NCI-H2107 (cell line): Measurements from ENCODE around the gene EHMT2.

Experiments used
- DNase-seq: peaks from one replicate; lab custom pipeline; 2025; lab: John Stamatoyannopoulos, UW

The EHMT2 gene

DNA sequence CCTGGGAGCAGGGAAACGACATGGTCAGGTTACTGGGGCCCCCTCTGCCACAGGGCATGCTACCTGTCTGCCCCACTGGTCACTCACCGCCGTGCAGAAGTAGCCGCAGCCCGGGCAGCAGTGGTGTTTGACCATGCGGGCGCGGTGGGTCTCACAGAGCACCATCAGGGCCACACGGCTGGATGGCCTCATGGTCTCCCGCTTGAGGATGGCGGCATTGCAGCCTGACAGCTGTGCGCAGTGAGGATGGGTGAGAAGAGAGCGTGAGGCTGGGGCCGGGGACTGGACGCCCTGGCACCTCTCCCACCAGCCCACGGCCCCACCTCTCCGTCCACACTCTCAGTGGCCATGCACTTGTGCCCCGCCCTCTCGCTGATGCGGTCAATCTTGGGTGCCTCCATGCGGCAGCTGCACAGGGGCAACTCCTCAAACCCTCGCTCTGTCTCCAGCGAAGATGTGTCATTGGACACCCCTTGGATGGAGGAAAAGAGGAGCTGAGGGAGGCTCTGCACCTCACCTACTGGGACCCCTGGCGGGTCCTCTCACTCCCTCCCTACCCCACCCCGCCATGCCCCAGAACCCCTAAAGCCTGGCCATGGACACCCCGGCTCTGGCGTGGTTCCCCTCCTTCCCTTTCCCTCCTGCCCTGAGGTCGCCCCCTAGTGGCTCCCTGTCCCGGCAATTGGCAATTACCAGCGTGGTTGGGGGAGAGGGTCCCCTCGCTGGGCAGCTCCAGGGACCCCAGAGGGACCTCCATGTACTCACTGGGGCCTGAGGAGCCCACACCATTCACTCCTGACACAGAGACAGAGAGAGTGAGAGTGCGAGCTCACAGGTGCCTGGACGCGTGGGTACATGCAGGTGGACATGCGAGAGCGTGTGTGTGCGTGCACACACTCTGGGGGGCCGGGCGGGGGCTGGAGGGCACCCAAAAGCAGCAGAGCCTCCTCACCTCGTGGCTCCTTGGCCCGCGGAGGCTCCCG is 8.9 kb downstream of the EHMT2 start:
- DNase-seq, result no peak

DNA sequence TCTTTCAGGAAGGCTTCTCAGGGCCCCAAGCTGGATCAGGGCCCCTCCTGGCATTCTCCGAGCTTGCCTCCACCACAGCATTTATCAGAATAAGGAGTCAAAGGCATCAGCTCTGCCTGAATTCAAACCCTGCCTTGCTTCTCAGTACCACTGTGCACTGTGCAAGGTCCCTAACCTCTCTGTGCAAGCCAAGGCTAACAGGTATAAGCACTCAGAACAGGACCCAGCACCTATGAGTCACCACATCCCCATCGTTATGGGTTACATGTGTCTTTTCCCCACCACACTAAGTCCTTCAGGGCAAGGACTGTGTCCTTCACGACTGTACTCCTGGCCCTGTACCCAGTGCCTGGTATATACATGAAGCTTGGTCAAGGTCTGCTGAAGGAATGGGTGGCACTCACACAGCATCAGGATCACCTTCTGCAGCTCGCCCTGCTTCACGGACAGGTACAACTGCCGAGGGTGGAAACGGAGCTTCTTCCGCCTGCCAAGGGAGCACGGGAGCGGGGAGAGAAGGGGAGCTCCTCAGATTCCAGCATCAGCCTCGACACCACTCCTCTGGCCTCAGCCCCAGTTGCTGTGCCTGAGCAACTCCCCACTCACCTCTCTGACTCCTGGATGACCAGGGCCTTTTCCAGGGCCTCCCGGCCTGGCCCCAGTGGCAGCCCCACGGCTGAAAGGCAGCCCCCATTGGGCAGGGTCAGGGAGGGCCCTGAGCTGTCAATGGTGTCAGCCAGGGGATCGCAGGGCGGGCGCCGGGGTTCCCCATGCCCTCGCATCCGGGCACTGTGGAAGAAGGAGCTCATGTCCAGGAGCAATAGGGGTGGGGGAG is 10.1 kb downstream of the EHMT2 start:
- DNase-seq, result no peak

DNA sequence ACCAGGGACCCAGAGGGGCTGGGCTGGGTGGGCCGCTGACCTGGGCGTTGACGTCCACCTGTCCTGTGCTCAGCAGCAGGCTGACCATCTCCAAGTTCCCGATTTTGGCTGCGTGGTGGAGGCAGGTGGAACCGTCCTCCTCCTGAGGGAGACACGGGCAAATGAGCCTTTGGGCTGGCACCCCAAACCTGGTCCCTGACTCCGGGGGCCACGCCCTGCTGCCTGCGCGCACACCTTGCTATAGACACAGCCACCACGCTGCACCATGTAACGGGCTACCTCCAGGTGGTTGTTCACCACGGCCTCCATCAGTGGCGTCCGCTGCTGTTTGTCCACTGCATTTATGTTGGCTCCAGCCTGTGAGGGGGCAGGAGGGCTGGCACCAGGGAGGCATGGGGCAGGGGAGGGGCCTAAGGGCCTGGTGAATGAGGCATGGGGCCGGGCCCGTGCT is 10.9 kb downstream of the EHMT2 start:
- no peak for DNase-seq

DNA sequence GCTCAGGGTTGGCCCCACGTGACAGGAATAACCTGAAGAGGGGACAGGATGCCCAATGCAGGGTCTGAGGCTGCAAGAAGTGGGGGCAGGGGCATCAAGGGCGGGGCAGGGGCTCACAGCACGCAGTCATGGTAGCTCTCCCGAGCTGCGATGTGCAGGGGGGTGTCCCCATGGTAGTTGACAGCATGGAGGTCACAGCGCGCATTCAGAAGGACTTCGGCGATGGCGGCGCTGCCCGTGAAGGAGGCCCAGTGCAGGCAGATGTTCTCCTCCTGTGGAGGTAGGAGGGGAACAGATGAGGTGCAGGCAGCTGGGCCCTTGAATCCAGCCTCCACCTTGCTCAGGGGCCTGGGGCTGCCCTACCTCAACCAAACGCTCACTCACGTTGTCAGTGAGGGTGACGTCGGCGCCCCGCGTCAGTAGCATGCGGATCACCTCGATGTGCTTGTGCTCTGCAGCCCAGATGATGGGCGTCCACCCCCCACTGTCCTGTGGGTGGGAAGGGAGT is 12.9 kb downstream of the EHMT2 start:
- no peak for DNase-seq

DNA sequence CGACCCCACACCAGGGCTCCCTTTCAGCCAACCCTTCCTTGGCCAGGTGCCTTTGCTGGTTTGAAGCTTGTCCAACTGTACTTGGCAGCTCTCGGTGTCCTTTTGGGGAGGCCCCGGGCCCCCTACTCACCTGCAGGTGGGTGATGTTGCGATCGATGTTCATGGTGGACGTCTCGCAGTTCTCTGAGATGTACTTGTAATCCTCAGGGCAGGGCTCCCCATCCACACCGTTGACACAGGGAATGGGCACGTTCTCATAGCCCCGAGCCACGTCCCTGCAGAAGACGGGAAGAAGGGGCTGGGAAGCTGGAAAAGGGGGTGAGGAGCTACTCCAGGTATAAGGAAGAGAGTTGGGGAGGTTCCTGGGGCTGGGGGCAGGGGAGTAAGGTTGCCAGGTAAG is 13.8 kb downstream of the EHMT2 start:
- DNase-seq, result no peak

DNA sequence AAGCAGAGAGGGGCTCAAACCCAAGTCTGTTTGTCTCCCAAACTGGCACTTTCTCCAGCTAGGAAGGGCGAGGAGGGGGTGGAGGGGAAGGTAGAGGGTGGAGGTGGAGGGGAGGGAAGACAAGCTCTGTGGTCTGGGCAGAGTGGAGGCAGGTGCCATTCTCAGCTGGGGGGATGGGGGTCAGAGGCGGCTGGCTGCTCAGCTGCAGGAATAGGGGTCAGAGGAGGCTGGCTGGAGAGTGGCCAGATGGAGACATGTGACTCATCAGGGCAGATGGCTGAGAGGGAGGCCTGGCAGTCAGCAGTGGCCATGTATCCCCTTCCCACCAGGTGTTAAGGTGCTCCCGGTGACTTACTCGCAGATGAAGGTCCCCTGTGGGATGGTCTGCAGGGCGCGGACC is 15.2 kb downstream of the EHMT2 start:
- no peak for DNase-seq

DNA sequence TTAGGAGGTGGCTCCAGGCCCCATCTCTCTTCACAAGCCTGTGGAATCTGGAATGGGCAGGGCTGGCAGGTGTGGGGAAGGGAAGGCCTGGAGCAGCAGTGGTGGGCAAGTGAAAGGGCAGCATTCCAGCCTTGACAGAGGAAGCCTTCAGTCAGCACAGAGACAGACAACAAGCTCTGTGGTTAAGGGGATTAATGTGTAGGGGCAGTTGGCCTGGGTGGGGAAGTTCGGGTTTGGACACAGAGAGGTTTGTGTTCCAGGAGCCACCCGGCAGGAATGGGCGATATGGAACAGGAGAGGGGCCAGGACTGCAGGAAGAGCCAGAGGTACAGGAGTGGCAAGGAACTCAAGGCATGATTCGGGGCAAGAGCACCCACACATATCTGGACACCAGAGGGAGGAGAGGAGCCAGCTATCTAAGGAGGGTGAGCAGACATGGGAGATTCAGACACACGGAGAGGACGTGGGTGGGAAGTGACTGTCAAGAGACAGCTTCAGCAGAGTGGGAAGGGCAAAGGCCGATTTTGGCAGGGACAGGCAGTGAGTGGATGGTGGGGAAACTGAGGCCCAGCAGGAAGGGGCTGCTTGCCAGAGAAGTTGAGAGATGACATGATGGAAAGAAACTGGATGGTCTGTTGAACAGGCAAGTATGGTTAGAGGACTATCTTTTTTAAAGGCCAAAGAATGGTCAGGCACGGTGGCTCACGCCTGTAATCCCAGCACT is 16.2 kb downstream of the EHMT2 start:
- DNase-seq, result no peak

DNA sequence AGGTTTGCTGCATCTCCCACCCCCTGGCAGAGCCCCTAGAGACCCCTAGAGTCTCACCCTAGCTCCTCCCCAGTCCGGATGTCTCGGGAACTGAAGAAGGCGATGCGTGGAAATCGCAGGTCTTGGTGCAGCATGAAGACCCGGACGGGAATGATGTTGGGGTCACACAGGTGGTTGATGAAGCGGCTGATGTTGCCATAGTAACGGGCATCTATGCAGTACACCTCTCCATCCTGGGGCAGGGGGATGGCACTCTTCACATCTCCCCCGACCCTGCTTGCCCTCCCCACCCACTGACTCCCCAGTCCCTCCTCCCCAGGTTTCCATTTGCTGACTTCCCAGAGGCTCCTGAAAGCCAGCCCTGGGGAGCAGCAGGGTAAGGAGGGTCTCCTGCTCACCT is 16.9 kb downstream of the EHMT2 start:
- no peak for DNase-seq

DNA sequence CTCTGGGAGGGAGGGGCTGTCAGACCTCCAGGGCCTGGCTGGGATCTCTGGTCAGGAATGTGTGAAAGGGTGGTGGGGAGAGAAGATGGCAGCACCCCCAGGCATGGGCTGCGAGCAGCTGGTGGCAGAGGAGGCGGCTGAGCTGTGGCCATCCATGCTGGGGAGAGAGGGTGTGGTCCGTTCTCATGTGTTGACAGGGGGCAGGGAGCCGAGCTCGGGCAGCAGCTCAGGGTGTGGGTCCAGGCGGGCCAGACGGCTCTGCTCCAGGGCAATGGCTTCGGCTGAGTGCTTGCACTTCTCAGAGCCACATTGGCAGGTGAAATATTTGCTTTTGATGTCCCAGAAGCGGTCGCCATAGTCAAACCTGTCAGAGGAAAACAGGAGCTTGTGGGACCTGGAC is 17.6 kb downstream of the EHMT2 start:
- DNase-seq, result no peak

DNA sequence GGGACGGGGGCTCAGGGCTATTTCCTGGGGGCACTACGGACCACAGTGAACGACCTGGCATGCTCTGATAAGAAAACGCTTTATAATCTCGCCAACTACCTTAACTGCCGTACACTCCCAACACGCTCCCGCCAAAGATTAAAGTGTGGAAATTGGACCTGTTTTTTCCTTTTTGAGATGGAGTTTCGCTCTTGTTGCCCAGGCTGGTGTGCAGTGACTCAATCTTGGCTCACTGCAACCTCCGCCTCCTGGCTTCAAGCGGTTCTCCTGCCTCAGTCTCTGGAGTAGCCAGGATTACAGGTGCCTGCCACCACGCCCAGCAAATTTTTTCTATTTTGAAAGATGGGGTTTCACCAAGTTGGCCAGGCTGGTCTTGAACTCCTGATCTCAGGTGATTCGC is 18.4 kb downstream of the EHMT2 start:
- DNase-seq, result no peak

DNA sequence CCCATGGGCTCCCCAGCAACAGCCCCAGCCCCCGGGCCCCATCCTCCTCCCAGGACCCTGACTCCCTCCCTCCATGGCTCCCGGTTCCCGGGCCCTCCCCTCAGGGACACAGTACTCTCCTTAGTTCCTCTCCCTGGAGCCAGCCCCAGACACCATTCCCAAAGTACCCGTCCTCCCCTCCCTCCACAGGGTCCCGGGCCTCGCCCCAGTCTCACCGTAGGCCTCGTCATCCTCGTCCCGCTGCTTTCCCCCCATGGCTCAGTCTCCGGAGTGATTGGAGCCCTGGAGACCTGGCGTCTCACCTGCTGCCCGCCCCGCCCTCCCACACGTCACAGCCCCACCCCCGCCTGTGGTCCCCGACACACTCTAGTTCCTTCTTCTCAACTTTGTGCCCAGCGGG is 18.8 kb downstream of the EHMT2 start, which contains the start of gene SLC44A4:
Gene SLC44A4, minus strand, starts transcription at position 272 of the 400 bp plus-strand sequence. Its CDS starts 17 bp downstream, at position 255.
- DNase-seq, result no peak

DNA sequence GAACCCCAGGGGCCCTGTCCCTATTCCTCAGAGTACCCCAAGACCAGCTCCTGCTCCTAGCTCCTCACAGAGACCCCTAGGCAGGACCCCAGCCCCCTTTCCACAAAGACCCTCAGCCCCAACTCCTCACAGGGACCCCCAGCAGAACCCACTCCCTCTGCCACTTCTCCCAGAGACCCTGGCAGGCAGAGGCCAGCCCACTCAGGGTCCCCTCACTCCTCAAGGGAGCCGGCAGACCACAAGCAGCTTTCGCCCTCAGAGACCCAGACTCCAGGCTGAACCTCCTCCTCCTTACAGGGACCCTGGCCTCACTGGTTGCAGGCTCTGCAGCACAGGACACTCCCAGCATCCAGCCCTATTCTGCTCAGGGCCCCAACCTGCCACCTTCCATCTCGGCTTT is 19.3 kb downstream of the EHMT2 start:
- DNase-seq, result no peak

DNA sequence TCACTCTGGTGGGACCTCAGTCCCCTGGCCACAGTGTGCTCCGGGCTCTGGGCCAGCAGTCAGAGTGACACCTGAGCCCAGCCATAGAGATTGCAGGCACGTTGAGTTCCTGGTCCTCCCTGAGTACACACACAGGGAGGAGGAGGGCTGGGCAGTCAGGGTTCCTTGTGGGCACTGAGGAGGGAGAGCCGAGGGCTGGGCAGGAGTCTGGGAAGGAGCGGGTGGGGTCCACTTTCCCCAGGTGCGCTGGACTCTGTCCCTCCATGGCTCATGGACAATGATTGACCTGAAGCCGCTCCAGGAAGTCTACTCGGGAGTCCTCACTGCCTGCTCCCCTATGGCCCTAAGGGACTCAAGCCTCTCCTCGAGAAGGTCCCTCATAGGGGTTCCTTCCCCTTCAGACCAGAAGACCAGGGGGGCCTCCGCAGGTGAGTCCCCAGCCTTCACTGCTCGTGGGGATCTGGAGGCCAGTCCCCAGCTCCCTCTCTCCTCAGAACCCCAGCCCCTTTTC is 19.8 kb downstream of the EHMT2 start:
- no peak for DNase-seq

DNA sequence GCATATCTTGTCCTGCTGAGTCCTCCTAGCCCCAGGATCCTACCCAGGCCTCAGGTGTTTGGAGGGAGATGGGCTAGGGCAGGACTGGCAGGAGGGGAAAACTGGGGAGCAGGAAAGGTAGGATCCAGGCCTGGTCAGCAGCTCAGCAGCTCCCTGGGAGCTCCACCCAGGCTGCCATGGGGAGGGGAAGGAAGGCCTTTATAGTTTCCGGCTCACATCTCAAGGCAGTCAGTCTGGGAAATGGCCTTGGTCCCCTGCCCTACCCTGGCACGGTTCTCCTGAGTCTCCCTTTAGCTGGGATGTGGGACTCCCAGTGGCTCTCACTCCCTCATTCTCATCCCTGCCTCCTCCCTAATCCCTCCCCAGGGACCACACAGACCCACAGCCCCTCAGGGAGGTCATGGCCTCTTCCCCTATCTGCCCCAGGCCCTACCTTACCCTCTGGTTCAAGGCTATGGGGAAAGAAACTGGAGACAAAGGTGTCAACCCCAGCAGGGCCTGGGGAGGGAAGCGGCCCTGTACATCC is 20.3 kb downstream of the EHMT2 start:
- no peak for DNase-seq

DNA sequence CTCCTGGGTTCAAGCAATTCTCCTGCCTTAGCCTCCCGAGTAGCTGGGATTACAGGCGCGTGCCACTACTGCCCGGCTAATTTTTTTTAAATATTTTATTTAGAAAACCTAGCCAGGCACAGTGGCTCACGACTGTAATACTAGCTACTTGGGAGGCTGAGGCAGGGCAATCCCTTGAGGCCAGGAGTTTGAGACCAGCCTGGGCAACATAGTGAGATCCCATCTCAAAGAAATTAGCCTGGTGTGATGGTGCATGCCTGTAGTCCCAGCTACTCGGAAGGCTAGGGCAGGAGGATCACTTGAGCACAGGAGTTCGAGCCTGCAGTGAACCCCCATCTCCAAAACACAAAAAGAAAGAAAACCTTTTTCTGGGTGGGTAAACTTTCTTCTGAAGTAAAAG is 21.1 kb downstream of the EHMT2 start:
- no peak for DNase-seq

DNA sequence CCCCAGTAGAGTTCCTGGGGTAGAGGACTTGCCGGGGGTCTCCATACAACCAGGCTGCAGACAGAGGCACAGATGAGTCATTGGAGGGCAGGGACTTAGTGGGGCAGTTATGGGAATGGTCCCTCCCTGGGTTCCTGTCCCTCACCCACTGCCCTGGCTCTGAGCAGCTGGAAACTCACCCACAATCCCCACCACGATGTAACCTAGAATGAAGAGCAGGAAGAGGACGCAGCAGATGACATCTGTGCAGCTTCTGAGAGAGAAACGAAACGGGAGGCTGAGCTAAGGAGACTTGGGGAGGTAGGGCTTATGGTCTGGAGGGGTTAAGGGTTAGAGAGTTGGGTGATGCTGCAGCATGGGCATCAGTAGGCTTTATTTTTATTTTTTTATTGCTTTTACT is 21.6 kb downstream of the EHMT2 start:
- DNase-seq, result no peak

DNA sequence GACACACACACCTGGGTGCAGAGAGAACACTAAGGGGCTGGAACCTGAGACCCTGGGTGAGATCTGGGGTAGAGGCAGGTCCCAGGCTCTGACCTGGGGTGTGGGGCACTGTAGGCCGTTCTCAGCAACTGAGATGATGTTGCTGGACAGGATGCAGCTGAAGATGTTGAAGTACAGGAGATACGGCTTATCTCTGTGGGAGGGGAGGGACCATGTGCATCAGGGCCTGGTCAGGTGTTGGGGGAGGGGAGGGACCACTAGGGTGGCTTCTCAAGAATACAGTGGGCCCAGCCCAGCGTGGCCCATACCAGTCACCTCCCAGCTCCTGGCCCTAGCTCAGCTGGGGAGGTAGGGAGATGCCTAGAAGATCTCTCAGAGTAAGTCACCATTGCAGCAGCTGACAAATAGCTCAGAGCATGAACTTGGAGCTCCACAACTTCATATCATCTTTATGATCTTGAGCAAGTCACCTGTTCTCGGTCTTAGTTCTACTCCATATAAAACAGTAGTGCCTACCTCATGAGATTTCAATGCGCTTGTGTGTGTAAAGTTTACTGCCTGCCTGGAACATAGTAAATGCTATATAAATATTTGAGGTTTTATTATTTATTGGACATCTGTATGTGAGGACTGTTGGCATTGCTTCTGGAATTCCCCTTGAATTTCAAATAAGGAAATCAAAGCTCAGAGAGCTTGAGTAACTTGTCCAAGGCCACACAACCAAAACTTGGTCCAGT is 22.5 kb downstream of the EHMT2 start:
- DNase-seq, result no peak

DNA sequence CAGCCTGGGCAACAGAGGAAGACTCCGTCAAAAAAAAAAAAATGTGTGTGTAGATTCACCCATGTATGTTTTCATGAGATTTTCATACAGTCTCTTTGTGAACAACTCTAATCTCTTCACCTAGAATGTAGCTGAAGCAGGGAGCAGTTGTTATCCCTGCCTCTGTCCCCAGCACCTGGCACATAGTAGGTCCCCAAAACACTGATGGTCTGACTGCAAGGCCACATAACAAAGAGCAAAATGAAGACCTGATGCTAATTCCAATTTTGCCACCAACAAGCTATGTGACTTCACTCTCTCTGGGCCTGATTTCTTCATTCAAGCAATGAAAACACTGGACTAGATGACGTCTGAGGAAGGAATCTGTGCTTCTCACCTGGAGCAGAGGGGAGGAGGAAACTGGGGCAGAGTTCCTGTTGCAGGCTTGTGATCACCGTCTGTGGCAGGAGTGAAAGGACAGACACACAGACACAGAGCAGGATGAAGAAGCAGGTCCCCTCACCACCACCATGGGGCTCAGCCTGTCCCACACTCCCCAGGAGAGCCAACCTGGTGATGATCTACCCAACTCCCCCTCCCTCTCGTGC is 23.3 kb downstream of the EHMT2 start:
- no peak for DNase-seq

DNA sequence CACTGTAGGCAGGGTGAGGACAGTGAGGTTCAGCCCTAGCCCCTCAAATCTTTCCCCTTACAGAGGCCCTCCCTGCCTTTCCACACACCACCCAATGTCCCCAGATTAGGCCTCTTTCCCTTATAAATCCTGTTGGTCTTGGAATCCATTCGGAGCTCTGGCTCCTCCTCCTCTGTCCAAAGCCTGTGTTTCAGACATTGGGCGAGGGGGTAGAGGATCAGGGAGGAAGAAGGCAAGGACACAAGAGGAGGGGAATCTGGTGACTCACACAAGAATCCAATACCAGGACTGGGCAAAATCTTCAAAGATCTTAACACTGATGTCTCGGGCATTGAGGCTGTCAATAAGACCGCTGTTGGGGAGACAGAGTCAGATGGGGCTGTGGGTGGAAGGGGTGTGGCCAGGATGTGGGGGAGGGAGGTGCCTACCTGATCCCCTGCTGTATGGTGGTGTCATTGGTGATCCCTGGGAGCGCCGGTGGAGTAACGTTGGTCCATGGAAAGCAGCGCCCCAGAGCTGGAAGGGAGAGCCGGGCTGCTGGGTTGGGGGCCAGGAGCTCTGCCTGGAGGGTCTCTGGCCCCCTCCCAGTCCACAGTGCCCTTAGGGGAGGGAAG is 26.3 kb downstream of the EHMT2 start:
- no peak for DNase-seq

DNA sequence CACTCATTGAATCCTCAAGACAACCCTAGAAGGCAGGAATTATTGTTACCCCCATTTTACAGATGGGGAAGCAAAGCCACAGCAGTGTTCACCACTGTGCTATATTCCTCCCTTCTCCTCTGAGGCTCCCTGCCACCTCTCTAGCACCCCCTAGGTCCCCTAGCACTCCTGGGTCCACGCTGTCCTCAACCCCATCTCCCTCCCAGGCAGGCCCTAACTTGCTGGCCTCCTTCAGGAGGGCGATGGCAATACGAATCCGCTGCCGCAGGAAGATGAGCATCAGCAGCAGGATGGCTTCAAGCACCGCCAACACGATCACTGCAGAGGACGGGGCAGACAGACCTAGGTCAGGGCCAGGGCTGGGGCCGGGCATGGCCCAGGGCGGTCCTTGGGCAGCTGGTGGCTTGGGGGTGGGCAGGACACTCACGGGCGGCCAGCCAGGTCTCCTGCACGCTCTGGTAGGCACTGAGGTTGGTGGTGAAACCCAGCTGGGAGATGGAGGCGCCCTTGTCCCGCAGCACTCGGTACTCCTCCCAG is 27.0 kb downstream of the EHMT2 start:
- DNase-seq, result no peak
